ENCODE data around the gene HLA-DQA1. TPM values are rescaled to one million over a fixed set of nuclear protein-coding genes. Genes with fewer than 3 reads are reported as not detected.

HLA-DQA1 gene
- total and polyA plus RNA-seq, 10 of the 15 experiments (the other 5 are each of a cell fraction or from before 2014, with no cell fraction given): 289 to 1,769 (median 460) TPM

DNA sequence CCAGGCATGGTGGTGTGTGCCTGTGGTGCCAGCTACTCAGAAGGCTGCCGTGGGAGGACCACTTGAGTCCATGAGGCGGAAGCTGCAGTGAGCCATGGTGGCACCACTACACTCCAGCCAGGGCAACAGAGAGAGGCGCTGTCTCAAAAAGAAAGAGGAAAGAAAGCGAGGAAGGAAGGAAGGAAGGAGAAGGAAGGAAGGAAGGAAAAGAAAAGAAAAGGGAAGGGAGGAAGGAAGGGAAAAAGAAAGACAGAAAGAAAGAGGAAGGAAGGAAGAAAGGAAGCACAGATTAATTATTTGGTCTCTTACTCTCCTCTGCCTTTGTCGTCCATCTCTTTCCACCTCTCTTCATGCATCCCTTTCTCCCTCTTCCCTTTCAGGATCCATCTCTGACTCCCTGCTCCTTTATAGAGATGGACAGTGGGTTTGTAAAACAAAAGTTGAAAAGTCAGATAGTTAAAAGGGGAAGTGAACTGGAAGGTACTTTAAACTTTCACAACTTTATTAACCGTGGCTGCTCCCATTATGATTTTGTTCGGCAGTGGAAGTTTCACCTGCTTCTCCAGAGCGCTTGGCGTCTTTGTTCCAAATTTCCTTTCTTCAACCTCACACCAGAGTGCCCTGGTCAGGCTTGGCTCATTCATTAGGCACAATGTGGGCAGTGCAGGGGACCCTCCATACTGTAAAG is 1.5 kb downstream of the HLA-DQA1 start (continued):
- peak; percentile 42 to 51 for TF ChIP-seq IKZF2 (IDR thresholded peaks at IDR 0.05)

DNA sequence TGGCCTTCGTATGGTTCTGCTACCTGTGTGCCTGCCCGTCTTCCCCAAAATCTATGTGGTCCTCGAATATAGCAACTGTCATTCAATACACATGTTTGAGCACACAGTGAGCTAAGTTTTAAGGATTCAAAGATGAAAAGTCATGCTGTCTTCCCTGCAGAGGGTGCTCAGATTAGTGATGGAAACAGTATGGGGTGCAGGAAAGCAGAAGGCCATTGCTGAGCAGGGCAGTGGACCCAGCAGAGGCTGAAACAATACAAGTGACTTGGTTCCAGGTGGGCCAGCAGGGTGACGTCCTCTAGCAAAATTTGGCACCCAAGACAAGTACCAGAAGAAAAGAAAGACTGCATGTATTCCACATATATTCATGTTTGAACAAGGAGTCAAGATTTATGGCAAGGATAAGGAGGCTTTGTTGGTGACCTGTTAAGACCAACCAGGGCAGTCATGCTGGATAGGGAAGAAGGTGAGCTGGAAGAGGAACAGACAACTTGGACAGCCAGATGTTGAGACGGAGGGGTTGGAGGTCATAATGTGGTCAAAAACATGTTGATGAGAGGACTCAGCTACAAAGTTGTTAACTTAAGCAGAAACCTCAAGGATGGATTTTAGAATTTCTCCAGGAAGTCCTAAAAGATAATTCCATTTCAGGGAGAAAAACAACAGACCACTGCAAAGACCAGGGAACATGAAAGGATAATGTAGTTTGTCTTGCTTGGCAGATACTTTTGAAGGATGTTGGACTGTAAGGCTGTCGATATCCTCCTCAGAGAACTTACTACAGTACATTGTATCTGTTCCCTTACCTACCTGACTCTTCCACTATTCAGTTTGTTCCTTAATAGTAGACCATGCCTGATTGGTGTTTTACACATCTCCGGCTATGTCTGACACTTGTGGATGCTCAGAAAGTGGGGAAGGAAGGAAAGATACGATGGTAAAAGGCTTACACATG is 2.5 kb downstream of the HLA-DQA1 start:
- in situ Hi-C loops (cut with MboI) (loop anchor here (5.0 kb wide), 1 partner anchor 103 kb away; the partner anchor contains the start of gene HLA-DQA2), intact Hi-C loops (cut with micrococcal nuclease; ENCODE audit: unreplicated experiment) (loop anchor here (5.0 kb wide), 3 partner anchors 37 to 202 kb away; partner anchors contain the start of genes HLA-DRA and HLA-DRB1)
- H3K36me3 ChIP-seq (ENCODE audit: control insufficient read depth in 2 of 2, insufficient read depth in 2 of 2, low read length in 1 of 2): no peaks in the 10 kb centered on the region; a peak in 3 of 4 replicates
- H3K4me1 ChIP-seq (ENCODE audit: control insufficient read depth, insufficient read depth, low read length): peaks cover 8% of the 10 kb centered on the region
- ATAC-seq: no peak
- peak overlapping the region; percentile 70 for H3K4me3 ChIP-seq
- no peaks in the 10 kb centered on the region for H3K27me3 ChIP-seq (replicated peaks in 1 of 2; ENCODE audit: control insufficient read depth in 2 of 2, insufficient read depth in 2 of 2, low read length in 1 of 2)
- BruUV-seq (replicated peaks): no TSS peak
- peak overlapping the region; percentile 51 for H3K9ac ChIP-seq (ENCODE audit: control insufficient read depth, insufficient read depth, low read length)
- no peak for FAIRE-seq
- WGBS (ENCODE audit: insufficient coverage, insufficient replicate concordance, low lambda C conversion rate, missing lambda C conversion rate): 1% methylated on average over 8 of the region's 8 CpGs
- SMC1A ChIA-PET (ENCODE audit: uncharacterized antibody, unreplicated experiment): interaction anchor here (1.0 to 11.4 kb wide), 4 partner anchors 13 to 56 kb away, joined by 3 to 124 read pairs (median 5); no protein-coding TSS in a partner anchor
- RAD21 ChIA-PET (ENCODE audit: unreplicated experiment): interaction anchor here (1.2 to 9.3 kb wide), 4 partner anchors 17 to 52 kb away, joined by 3 to 102 read pairs (median 9); partner anchors contain the start of gene HLA-DQB1
- CTCF ChIA-PET: interaction anchor here (0.8 to 1.0 kb wide), 2 partner anchors 16 to 207 kb away, joined by 3 read pairs; no protein-coding TSS in a partner anchor
- H4K20me1 ChIP-seq (ENCODE audit: control insufficient read depth, insufficient read depth): no peaks in the 10 kb centered on the region
- peak overlapping the region; percentile 54 for H3K27ac ChIP-seq (ENCODE audit: control insufficient read depth, insufficient read depth)
- H3K79me2 ChIP-seq (ENCODE audit: control insufficient read depth, insufficient read depth, low read length): peaks cover 57% of the 10 kb centered on the region
- POLR2A ChIA-PET: interaction anchor here (2.8 to 10.8 kb wide), 5 partner anchors 12 to 52 kb away, joined by 16 to 168 read pairs (median 77); partner anchors contain the start of genes HLA-DQB1 and HLA-DRB1
- peak overlapping the region; percentile 81 for H3K4me2 ChIP-seq (ENCODE audit: control insufficient read depth, insufficient read depth)
- H2AFZ ChIP-seq (ENCODE audit: control insufficient read depth, low read depth, low read length): no peak overlapping the region
- no peaks in the 10 kb centered on the region for H3K9me3 ChIP-seq (replicated peaks; ENCODE audit: control insufficient read depth, insufficient read depth, low read length)
- no peak for DNase-seq (ENCODE audit: low read depth, low spot score)
- TF ChIP-seq FOS (IDR thresholded peaks at IDR 0.05; ENCODE audit: borderline replicate concordance, extremely low read depth, insufficient read length): no peak
- no peak for TF ChIP-seq SP1 (IDR thresholded peaks at IDR 0.05; ENCODE audit: low read depth, low read length)
- peak; percentile 73 for TF ChIP-seq POLR2A (IDR thresholded peaks at IDR 0.05; ENCODE audit: low read depth, low read length)
- no peak for TF ChIP-seq BCL11A (IDR thresholded peaks at IDR 0.05; ENCODE audit: low read depth, low read length)
- no peak for TF ChIP-seq TARDBP (IDR thresholded peaks at IDR 0.05; ENCODE audit: borderline replicate concordance)
- TF ChIP-seq, protein P1, sequence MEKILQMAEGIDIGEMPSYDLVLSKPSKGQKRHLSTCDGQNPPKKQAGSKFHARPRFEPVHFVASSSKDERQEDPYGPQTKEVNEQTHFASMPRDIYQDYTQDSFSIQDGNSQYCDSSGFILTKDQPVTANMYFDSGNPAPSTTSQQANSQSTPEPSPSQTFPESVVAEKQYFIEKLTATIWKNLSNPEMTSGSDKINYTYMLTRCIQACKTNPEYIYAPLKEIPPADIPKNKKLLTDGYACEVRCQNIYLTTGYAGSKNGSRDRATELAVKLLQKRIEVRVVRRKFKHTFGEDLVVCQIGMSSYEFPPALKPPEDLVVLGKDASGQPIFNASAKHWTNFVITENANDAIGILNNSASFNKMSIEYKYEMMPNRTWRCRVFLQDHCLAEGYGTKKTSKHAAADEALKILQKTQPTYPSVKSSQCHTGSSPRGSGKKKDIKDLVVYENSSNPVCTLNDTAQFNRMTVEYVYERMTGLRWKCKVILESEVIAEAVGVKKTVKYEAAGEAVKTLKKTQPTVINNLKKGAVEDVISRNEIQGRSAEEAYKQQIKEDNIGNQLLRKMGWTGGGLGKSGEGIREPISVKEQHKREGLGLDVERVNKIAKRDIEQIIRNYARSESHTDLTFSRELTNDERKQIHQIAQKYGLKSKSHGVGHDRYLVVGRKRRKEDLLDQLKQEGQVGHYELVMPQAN (conservative IDR thresholded peaks at IDR 0.05): no peak
- TF ChIP-seq NBN (IDR thresholded peaks at IDR 0.05): no peak
- TF ChIP-seq RCOR1 (conservative IDR thresholded peaks at IDR 0.05; ENCODE audit: low read depth, low read length): no peak
- TF ChIP-seq FOXK2 (IDR thresholded peaks at IDR 0.05): no peak
- TF ChIP-seq SREBF1 (IDR thresholded peaks at IDR 0.05; ENCODE audit: low read length): no peak
- TF ChIP-seq, protein P2, sequence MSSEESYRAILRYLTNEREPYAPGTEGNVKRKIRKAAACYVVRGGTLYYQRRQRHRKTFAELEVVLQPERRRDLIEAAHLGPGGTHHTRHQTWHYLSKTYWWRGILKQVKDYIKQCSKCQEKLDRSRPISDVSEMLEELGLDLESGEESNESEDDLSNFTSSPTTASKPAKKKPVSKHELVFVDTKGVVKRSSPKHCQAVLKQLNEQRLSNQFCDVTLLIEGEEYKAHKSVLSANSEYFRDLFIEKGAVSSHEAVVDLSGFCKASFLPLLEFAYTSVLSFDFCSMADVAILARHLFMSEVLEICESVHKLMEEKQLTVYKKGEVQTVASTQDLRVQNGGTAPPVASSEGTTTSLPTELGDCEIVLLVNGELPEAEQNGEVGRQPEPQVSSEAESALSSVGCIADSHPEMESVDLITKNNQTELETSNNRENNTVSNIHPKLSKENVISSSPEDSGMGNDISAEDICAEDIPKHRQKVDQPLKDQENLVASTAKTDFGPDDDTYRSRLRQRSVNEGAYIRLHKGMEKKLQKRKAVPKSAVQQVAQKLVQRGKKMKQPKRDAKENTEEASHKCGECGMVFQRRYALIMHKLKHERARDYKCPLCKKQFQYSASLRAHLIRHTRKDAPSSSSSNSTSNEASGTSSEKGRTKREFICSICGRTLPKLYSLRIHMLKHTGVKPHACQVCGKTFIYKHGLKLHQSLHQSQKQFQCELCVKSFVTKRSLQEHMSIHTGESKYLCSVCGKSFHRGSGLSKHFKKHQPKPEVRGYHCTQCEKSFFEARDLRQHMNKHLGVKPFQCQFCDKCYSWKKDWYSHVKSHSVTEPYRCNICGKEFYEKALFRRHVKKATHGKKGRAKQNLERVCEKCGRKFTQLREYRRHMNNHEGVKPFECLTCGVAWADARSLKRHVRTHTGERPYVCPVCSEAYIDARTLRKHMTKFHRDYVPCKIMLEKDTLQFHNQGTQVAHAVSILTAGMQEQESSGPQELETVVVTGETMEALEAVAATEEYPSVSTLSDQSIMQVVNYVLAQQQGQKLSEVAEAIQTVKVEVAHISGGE (CRISPR knock-in tag; IDR thresholded peaks at IDR 0.05): no peak
- peak; percentile 53; the same call in 1 of the 2 replicates for TF ChIP-seq SMAD5 (IDR thresholded peaks at IDR 0.05; ENCODE audit: low read depth)
